ENCODE data around the gene RPL22. TPM values are rescaled to one million over a fixed set of nuclear protein-coding genes. Genes with fewer than 3 reads are reported as not detected.

RPL22 gene
- total and polyA plus RNA-seq, 2 of the 4 experiments (the other 2 are of a cell fraction) = 26.2 to 131 TPM

GRCh38 chr1:6208723-6209660, 9.6 kb upstream of the RPL22 start:
- Histone ChIP-seq H3K9me1 (ENCODE audit: insufficient read depth, low read length) (peaks cover 4% of the 10 kb centered on the region), H3K14ac (replicated peaks; ENCODE audit: low read depth, low read length) (no peak overlapping the region), H2BK120ac (ENCODE audit: low read depth, low read length) (no peak overlapping the region), H2BK5ac (ENCODE audit: low read depth, low read length, poor library complexity, severe bottlenecking) (no peak overlapping the region), H3K27ac (ENCODE audit: insufficient read depth, low read length) (no peak overlapping the region), H4K20me1 (ENCODE audit: insufficient read depth, low read length) (no peaks in the 10 kb centered on the region; the same call in 1 of the 2 replicates), H3K18ac (ENCODE audit: low read depth, low read length) (no peak overlapping the region), H4K91ac (ENCODE audit: insufficient read depth, low read depth, low read length) (0 out of 2 replicates have a peak overlapping the region, but pooled peaks have one; percentile 21), H4K5ac (ENCODE audit: low read depth, low read length) (peak overlapping the region; percentile 56), H3K4me3 (ENCODE audit: insufficient read depth, low read depth, low read length) (peak overlapping the region; percentile 49), H3K79me1 (ENCODE audit: low read depth in 1 of 2, low read length in 2 of 2) (no peaks in the 10 kb centered on the region; a peak in 1 of 4 replicates), H2AK9ac (replicated peaks; ENCODE audit: low read depth, low read length, poor library complexity) (peak overlapping the region; percentile 94), H3K4me1 (ENCODE audit: control insufficient read depth, insufficient read depth, low read length) (peaks cover 7% of the 10 kb centered on the region; the same call in 1 of the 2 replicates), H3K9ac (ENCODE audit: low read depth, low read length) (0 out of 2 replicates have a peak overlapping the region, but pooled peaks have one; percentile 18), H2AFZ (replicated peaks; ENCODE audit: low read length, poor library complexity) (peak overlapping the region; percentile 92), H3K4ac (ENCODE audit: low read depth, low read length) (peak overlapping the region; percentile 65; the same call in 1 of the 2 replicates), H2BK15ac (ENCODE audit: low read depth, low read length) (no peak overlapping the region), H3K56ac (ENCODE audit: extremely low read depth, insufficient read depth, low read length) (no peak overlapping the region), H3K9me3 (ENCODE audit: control insufficient read depth, insufficient read depth, low read length) (no peaks in the 10 kb centered on the region), H4K8ac (ENCODE audit: low read depth in 2 of 2, low read length in 2 of 2) (peak overlapping the region; percentile 71 to 79; a peak in 2 of 4 replicates), H3K23ac (ENCODE audit: low read depth, low read length) (no peak overlapping the region), H2AK5ac (ENCODE audit: low read depth, low read length) (peak overlapping the region; percentile 62; the same call in 1 of the 2 replicates), H3K36me3 (ENCODE audit: control insufficient read depth, insufficient read depth, low read length) (no peaks in the 10 kb centered on the region), H3K4me2 (ENCODE audit: low read depth, low read length) (peak overlapping the region; percentile 86), H2BK20ac (ENCODE audit: low read depth, low read length) (no peak overlapping the region), H3K27me3 (ENCODE audit: control insufficient read depth, insufficient read depth, low read length) (no peaks in the 10 kb centered on the region; the same call in 1 of the 2 replicates)
- POLR2A ChIA-PET (ENCODE audit: unreplicated experiment) = no interaction called here
- WGBS, 2 experiments (ENCODE audit: extremely low coverage in 2 of 2, insufficient read length in 1 of 2) = 7% methylated on average over 57 of the region's 99 CpGs; no CpG with 5 or more reads in 1 of the 2 experiments
- peak; percentile 67; the same call in 1 of the 2 replicates for TF ChIP-seq BHLHE40 (IDR thresholded peaks at IDR 0.05; ENCODE audit: low read depth, low read length)
- peak; percentile 34; the same call in 1 of the 2 replicates for TF ChIP-seq USF2 (IDR thresholded peaks at IDR 0.05; ENCODE audit: low read depth, low read length)
- peak; percentile 61; the same call in 1 of the 2 replicates for TF ChIP-seq MXI1 (IDR thresholded peaks at IDR 0.05; ENCODE audit: borderline replicate concordance, low read depth, low read length)
- peak; percentile 31 for TF ChIP-seq RAD21 (IDR thresholded peaks at IDR 0.05; ENCODE audit: low read length)
- TF ChIP-seq CTCF (conservative IDR thresholded peaks at IDR 0.05; ENCODE audit: low read depth, low read length) = peak; percentile 49
- no peak for TF ChIP-seq POLR2A (IDR thresholded peaks at IDR 0.05; ENCODE audit: low read depth, low read length)
- TF ChIP-seq CHD1 (IDR thresholded peaks at IDR 0.05; ENCODE audit: low read depth, low read length) = no peak
- intact Hi-C loops (cut with micrococcal nuclease) = no loop called here
- DNase-seq (peak; percentile 42), ATAC-seq (ENCODE audit: low read depth) (peak; percentile 63)
- dilution Hi-C loops (cut with HindIII; ENCODE audit: low sequenced_read_pairs, unreplicated experiment) = no loop called here
- no TSS peak for BruUV-seq (replicated peaks)
- CTCF ChIA-PET = interaction anchor here (1.0 kb wide), 1 partner anchor 15 kb away, joined by 3 read pairs; no protein-coding TSS in a partner anchor
- in situ Hi-C loops (cut with MboI; ENCODE audit: low sequenced_read_pairs) = no loop called here

Data from IMR-90 (cell line).